HG02852 (cell line): Measurements from ENCODE around the gene EMILIN2.

Source experiments
- ATAC-seq: cut with Tn5 transposase; IDR thresholded peaks from one replicate; pipeline ENCODE4 v1.9.1; 2021; ENCODE audit warnings: mild to moderate bottlenecking, moderate library complexity; ENCODE audit not compliant: unreplicated experiment

Gene EMILIN2

GRCh38 chr18:2872095-2872494 lies 25.3 kb downstream of the EMILIN2 start:
- no peak for ATAC-seq

- ATAC-seq = no peak
These were observed 28.0 kb downstream of the EMILIN2 start for GRCh38 chr18:2874765-2875164.

- ATAC-seq = no peak
These were observed 32.0 kb downstream of the EMILIN2 start for GRCh38 chr18:2878656-2879330.

- no peak for ATAC-seq
These were observed 33.1 kb downstream of the EMILIN2 start for GRCh38 chr18:2879889-2880288.

GRCh38 chr18:2880473-2880872 lies 33.7 kb downstream of the EMILIN2 start:
- no peak for ATAC-seq

GRCh38 chr18:2881088-2881839 lies 34.5 kb downstream of the EMILIN2 start:
- no peak for ATAC-seq

- ATAC-seq = no peak
These were observed 35.0 kb downstream of the EMILIN2 start for GRCh38 chr18:2881840-2882195.

GRCh38 chr18:2882201-2882600 lies 35.4 kb downstream of the EMILIN2 start:
- ATAC-seq = no peak

- peak; percentile 74 for ATAC-seq
These were observed 36.4 kb downstream of the EMILIN2 start for GRCh38 chr18:2883076-2883735.

- no peak for ATAC-seq
These were observed 38.0 kb downstream of the EMILIN2 start for GRCh38 chr18:2884706-2885285.

- ATAC-seq = no peak
These were observed 40.7 kb downstream of the EMILIN2 start for GRCh38 chr18:2887470-2887869.

GRCh38 chr18:2889761-2890192 lies 43.0 kb downstream of the EMILIN2 start:
- no peak for ATAC-seq

GRCh38 chr18:2890606-2891005 lies 43.8 kb downstream of the EMILIN2 start:
- ATAC-seq = no peak

GRCh38 chr18:2891526-2892431 lies 45.0 kb downstream of the EMILIN2 start:
- no peak for ATAC-seq

GRCh38 chr18:2893056-2893455 lies 46.2 kb downstream of the EMILIN2 start:
- ATAC-seq = no peak

GRCh38 chr18:2893676-2894075 lies 46.9 kb downstream of the EMILIN2 start:
- no peak for ATAC-seq

- no peak for ATAC-seq
These were observed 47.5 kb downstream of the EMILIN2 start for GRCh38 chr18:2894131-2894840.

- no peak for ATAC-seq
These were observed 48.1 kb downstream of the EMILIN2 start for GRCh38 chr18:2894841-2895370.

- ATAC-seq = no peak
These were observed 48.6 kb downstream of the EMILIN2 start for GRCh38 chr18:2895391-2895790.

- no peak for ATAC-seq
These were observed 50.2 kb downstream of the EMILIN2 start for GRCh38 chr18:2896990-2897389.
